ENCODE measurements around the gene PCDH9.

- TF ChIP-seq CTCF (IDR thresholded peaks at IDR 0.05) (no peak), POLR2A (IDR thresholded peaks at IDR 0.05) (no peak)
Observed at GRCh38 chr13:67106502-67107057, 123.6 kb downstream of the PCDH9 start.

Measured in Peyer's patch (tissue), 4 donors.